ENCODE data around the gene CPNE6.

The CPNE6 gene

GRCh38 chr14:24086193-24086955 is 15.0 kb downstream of the CPNE6 start:
- DNase-seq (ENCODE audit: low read depth in 2 of 2), result no peak

- no peak for DNase-seq (ENCODE audit: low read depth in 2 of 2)
These were observed 15.6 kb downstream of the CPNE6 start for GRCh38 chr14:24087004-24087403.

GRCh38 chr14:24088095-24088494 is 16.7 kb downstream of the CPNE6 start:
- DNase-seq (ENCODE audit: low read depth in 2 of 2), result no peak

- DNase-seq (ENCODE audit: low read depth in 2 of 2), result no peak
These were observed 18.5 kb downstream of the CPNE6 start for GRCh38 chr14:24089890-24090289.

GRCh38 chr14:24092110-24092504 is 20.7 kb downstream of the CPNE6 start:
- DNase-seq (ENCODE audit: low read depth in 2 of 2), result no peak

GRCh38 chr14:24092505-24093206 is 21.3 kb downstream of the CPNE6 start:
- DNase-seq (ENCODE audit: low read depth in 2 of 2), result no peak

GRCh38 chr14:24093207-24093900 is 22.0 kb downstream of the CPNE6 start:
- no peak for DNase-seq (ENCODE audit: low read depth in 2 of 2)

GRCh38 chr14:24093901-24094840 is 22.8 kb downstream of the CPNE6 start, which contains the start of gene PCK2:
Gene PCK2 (plus strand): TSS chr14:24094311. CDS start chr14:24094406, 95 bp downstream.
- peak; percentile 79 to 83 for DNase-seq (ENCODE audit: low read depth in 2 of 2)

- DNase-seq (ENCODE audit: low read depth in 2 of 2), result no peak
These were observed 23.5 kb downstream of the CPNE6 start for GRCh38 chr14:24094841-24095270.

- DNase-seq (ENCODE audit: low read depth in 2 of 2), result peak; percentile 57
These were observed 24.1 kb downstream of the CPNE6 start for GRCh38 chr14:24095271-24096068.

- DNase-seq (ENCODE audit: low read depth in 2 of 2), result no peak
These were observed 25.3 kb downstream of the CPNE6 start for GRCh38 chr14:24096545-24097181.

- DNase-seq (ENCODE audit: low read depth in 2 of 2), result no peak
These were observed 27.0 kb downstream of the CPNE6 start for GRCh38 chr14:24098229-24098926.

GRCh38 chr14:24098927-24099813 is 27.8 kb downstream of the CPNE6 start:
- no peak for DNase-seq (ENCODE audit: low read depth in 2 of 2)

- no peak for DNase-seq (ENCODE audit: low read depth in 2 of 2)
These were observed 29.0 kb downstream of the CPNE6 start for GRCh38 chr14:24100197-24100981.

- DNase-seq (ENCODE audit: low read depth in 2 of 2), result no peak
These were observed 29.7 kb downstream of the CPNE6 start for GRCh38 chr14:24100982-24101494.

- DNase-seq (ENCODE audit: low read depth in 2 of 2), result no peak
These were observed 31.1 kb downstream of the CPNE6 start for GRCh38 chr14:24102357-24103048.

GRCh38 chr14:24103451-24103850 is 32.1 kb downstream of the CPNE6 start:
- no peak for DNase-seq (ENCODE audit: low read depth in 2 of 2)
